Retinal pigment epithelial cell (primary cell): ENCODE data around the gene LCE1F.

ENCODE experiments used
- DNase-seq: peaks from one replicate; pipeline ENCODE4 v3.0.0-alpha.2; 2010; ENCODE audit warnings: low read depth
- H3K4me3 ChIP-seq: 2 replicates; pipeline ENCODE4 v1.5.1; 2011; ENCODE audit warnings: mild to moderate bottlenecking, low read length, control low read depth, moderate library complexity
- TF ChIP-seq, protein P1 (sequence below): conservative IDR thresholded peaks from 2 replicates; pipeline ENCODE4 v1.5.1; 2011; ENCODE audit warnings: low read depth, low read length, control low read depth, inconsistent platforms

LCE1F gene, protein sequence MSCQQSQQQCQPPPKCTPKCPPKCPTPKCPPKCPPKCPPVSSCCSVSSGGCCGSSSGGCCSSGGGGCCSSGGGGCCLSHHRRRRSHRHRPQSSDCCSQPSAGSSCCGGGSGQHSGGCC

DNA sequence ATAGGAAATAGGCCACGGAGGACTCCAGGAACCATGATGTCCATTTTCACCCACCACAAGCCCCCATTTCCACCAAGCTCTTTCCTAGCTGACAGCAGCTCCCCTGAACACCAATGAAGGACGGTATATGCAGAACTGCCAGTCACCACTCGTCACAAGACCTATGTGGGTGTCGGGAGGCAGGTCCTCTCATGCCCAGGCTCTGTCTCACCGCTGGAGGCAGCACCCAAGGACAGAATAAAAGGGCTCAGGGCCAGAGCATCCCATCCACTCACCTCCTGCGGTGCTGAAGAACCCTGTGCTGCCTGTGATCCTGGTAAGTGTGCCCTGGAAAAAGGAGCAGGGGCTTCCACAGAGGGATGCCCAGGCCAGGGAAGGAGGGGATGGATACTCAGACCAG, at the start of gene LCE1F:
Gene LCE1F (plus strand): TSS at position 266 of the 400 bp plus-strand sequence. CDS start 1,232 bp downstream, outside the sequence.
- TF ChIP-seq, protein P1, sequence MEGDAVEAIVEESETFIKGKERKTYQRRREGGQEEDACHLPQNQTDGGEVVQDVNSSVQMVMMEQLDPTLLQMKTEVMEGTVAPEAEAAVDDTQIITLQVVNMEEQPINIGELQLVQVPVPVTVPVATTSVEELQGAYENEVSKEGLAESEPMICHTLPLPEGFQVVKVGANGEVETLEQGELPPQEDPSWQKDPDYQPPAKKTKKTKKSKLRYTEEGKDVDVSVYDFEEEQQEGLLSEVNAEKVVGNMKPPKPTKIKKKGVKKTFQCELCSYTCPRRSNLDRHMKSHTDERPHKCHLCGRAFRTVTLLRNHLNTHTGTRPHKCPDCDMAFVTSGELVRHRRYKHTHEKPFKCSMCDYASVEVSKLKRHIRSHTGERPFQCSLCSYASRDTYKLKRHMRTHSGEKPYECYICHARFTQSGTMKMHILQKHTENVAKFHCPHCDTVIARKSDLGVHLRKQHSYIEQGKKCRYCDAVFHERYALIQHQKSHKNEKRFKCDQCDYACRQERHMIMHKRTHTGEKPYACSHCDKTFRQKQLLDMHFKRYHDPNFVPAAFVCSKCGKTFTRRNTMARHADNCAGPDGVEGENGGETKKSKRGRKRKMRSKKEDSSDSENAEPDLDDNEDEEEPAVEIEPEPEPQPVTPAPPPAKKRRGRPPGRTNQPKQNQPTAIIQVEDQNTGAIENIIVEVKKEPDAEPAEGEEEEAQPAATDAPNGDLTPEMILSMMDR: no peak
- DNase-seq: no peak
- H3K4me3 ChIP-seq: no peak within 1 kb of the TSS

DNA sequence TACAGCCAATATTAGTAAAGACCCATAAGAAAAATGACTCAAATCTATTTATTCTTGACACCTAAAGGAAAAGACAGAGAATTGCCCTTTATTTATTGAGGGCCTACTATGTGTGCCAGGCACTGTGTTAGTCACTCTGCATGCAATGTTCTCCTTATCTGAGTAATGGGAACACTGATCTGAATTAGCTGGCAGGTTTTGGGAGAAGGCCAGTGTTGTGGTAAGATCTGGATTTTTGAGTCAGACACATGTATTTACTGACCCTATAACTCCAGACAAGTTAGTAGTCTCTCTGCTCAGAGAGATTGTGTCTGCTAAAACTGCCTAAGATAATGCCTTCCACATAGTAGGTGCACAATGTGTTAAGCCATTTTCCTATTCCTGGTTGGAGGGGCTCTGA, 49.7 kb upstream of the LCE1F start:
- TF ChIP-seq, protein P1: no peak
- DNase-seq: no peak
- H3K4me3 ChIP-seq: no peak overlapping the region

DNA sequence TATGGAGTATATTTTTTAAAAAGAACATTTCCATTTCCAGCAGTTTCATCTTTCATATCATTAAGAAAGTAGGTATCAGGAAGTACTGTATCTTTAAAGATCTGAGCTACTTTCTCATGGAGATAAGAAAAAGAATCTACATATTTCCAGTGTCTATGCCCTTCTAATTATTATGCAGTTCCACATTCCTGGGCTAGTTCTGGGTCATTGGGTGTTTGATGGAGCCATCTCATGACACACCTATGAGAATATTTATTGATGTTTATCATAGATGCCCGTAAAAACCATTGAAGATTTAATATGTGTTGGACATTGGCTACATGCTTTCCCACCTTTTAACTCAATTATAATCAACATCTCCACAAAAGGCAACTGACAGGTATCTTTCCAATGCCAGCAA, 46.0 kb upstream of the LCE1F start:
- no peak for DNase-seq
- no peak overlapping the region for H3K4me3 ChIP-seq
- TF ChIP-seq, protein P1: no peak

DNA sequence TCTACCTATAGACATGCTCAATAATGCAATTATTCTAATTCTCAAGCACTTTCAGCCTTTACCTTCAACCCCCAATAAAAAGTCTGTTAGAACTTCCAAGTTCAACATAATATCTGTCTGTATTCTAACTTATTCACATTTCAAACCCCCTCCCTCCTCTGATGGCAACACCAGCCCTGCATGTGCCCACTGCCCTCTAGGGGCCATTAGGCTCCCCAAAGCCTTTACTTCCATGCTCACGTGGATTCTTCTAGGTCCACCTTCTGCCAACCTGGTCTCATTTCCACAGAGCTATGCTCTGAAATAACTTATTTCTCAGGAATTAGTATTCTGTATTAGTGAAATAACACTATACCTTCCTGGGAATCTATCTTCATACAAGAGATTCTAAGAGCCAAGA, 39.3 kb upstream of the LCE1F start:
- TF ChIP-seq, protein P1: peak; percentile 34
- no peak for DNase-seq
- no peak overlapping the region for H3K4me3 ChIP-seq

DNA sequence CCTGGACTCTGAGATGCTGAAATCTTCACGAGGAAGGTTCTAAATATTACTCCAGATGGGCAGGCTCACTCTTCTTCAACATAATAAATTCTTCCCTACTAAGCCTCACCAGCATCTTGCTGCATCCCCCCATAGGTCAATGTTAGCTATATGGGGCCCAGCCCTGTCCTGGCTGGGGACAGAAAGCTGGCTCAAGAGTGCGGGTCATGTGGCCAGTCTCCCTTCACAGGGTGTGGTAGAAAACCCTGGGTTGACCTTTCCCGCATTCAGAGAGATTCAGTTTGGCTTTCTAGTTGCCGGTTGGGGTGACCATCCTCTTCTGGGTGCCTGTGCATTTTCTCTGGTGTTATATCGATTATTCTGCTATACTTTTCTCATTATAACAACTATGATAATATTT, 36.9 kb upstream of the LCE1F start:
- no peak overlapping the region for H3K4me3 ChIP-seq
- DNase-seq: no peak
- TF ChIP-seq, protein P1: no peak

DNA sequence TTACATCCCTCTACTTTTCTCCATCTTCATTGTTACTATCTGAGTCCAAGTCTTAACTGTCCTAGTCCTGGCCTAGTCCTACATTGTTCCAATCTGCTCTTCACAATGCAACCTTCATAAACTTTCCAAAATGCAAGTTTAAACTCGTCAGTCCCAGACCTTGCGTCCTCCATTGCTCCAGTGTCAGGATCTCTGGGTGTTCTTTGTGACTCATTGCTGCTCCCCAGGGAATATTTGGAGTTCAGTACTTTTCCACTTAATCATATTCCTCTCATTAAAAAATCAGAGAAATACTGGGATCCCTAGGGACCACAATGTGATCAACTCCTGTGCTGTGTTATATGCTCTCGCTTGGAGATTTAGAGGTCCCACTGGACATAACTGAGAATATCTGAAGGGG, 35.1 kb upstream of the LCE1F start:
- no peak overlapping the region for H3K4me3 ChIP-seq
- TF ChIP-seq, protein P1: no peak
- DNase-seq: no peak

DNA sequence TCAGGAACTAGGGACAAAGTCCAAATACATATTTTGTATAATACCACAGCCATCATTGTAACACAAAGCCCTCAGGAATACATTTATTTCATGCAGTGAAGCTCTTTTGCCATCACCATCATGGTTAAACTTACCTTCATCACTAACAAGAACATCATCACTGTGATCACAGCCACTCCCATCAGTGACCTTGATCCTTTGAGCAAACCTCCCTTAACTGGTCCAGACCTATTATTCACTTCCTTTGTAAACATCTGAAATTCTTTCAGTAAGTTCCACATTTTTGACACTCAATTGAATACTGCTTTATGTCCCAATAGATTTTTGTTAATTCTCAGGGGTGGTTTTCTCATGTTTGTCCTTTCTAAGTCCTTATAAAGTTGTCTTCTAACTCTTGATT, 33.3 kb upstream of the LCE1F start:
- DNase-seq: no peak
- TF ChIP-seq, protein P1: no peak
- H3K4me3 ChIP-seq: no peak overlapping the region
